Muscle of back (tissue), 11 donors: ENCODE results near the gene MS4A10. TPM values are rescaled to one million over a fixed set of nuclear protein-coding genes. Genes with fewer than 3 reads are reported as not detected.

Experiments used
- DNase-seq, 3 donors: peaks; one replicate each; pipeline versions ENCODE4 v3.0.0 to v3.0.0-alpha.2; 2013
- polyA plus RNA-seq, 10 donors: library from polyadenylated mRNA; unstranded; fragments of 120-200 nt; gene quantifications; one replicate each; pipeline ENCODE4 v1.2.1, GENCODE V29; 2013; ENCODE audit not compliant: insufficient read length in 10 of 10

Gene MS4A10
- polyA plus RNA-seq, 10 donors, result 0.07 TPM; not detected in 9

DNA sequence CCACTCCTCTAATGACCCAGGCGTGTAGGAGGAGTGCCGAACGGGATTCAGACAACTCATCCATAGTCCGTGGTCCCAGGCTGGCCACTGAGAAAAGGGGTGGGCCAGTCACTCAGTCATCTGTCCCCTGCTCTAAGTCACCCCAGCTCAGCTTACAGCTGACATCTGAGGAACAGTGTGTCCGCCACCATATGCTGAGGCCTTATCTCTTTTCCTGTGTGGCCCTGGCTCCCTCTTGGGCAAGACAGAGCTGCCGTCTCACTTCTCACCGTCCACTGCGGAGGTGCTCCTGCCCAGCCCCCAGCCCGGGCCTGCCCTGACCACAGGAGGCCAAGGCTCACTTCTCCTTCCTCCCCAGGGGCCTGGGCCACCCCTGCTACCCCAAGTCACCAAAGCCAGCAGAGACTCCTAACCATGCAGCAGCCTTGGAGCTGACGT lies 63.6 kb downstream of the MS4A10 start:
- no peak for DNase-seq

DNA sequence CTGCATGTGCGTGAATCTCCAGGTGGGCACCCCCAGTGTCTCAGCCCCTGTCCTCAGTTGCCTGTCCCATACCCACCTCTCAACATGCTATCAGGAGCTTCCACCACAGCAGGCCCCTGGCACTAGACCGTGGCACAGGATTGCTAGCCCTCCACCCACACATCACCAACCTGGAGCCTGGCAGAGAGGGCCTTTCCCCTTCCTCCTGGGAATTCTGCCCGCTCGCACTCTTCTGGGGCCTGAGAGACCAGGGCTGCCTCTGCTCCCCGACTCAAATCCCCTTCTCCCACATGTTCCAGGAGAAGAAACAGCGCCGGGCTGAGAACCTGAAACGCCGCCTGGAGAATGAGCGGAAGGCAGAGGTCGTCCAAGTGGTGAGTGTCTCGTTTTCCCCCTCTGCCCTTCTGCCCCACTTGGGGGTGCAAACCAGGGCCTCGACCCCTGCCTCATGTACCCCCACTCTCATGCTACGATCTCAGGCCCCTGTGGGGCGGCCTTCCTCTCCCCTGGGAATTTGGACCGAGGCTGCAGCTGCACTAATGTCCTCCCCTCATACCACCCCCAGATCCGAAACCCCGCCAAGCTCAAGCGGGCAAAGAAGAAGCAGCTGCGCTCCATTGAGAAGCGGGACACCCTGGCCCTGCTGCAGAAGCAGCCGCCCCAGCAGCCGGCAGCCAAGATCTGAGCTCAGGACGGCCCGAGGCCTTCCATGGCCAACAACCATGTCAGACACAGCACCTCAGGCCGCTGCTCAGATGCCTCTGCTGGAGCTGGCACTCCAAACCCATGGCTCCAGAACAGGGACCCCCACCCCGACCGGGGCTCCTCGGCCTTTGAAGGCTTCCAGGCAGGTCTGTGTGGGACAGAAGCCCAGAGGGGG lies 64.7 kb downstream of the MS4A10 start:
- DNase-seq, result no peak

Other genes with a start within 250 kb of the MS4A10 start
- 10 to 100 TPM in 1 of 10 donors, 1 to 10 TPM in 9; 4.0 to 12.7 (median 6.0) TPM for gene MS4A8, start 85.7 kb upstream of the MS4A10 start, polyA plus RNA-seq
- gene MS4A18, start 60.6 kb upstream of the MS4A10 start, polyA plus RNA-seq, result not detected
- under 1 TPM in 2 of 10 donors, not detected in 8; 0.09 to 0.20 TPM for gene MS4A15, start 28.5 kb upstream of the MS4A10 start, polyA plus RNA-seq
- gene CCDC86, start 56.8 kb downstream of the MS4A10 start, polyA plus RNA-seq, result 10 to 100 TPM; 14.0 to 22.8 (median 18.4) TPM
- 1 to 10 TPM in 8 of 10 donors, under 1 TPM in 2; 0.63 to 2.1 (median 1.2) TPM for gene PTGDR2, start 70.6 kb downstream of the MS4A10 start, polyA plus RNA-seq
- gene ZP1, start 82.2 kb downstream of the MS4A10 start, polyA plus RNA-seq, result under 1 TPM in 4 of 10 donors, not detected in 6; 0.10 to 0.49 (median 0.30) TPM
- 10 to 100 TPM; 53.2 to 96.9 (median 63.3) TPM for gene PRPF19, start 121.3 kb downstream of the MS4A10 start, polyA plus RNA-seq
- 100 to 1,000 TPM in 2 of 10 donors, 10 to 100 TPM in 8; 73.9 to 109 (median 94.8) TPM for gene TMEM109, start 128.8 kb downstream of the MS4A10 start, polyA plus RNA-seq
- gene TMEM132A, start 139.1 kb downstream of the MS4A10 start, polyA plus RNA-seq, result 10 to 100 TPM; 28.4 to 46.5 (median 36.6) TPM
- gene SLC15A3, start 166.8 kb downstream of the MS4A10 start, polyA plus RNA-seq, result 10 to 100 TPM; 16.3 to 32.1 (median 24.4) TPM
- gene CD6, start 186.3 kb downstream of the MS4A10 start, polyA plus RNA-seq, result 10 to 100 TPM in 1 of 10 donors, 1 to 10 TPM in 5, under 1 TPM in 4; 0.43 to 10.6 (median 1.1) TPM